Globus pallidus (tissue), 1 donor: Measurements from ENCODE around the gene NUFIP1.
A peak's percentile ranks its signal among the peaks of the same experiment; 100 is the strongest.
"Not testable (repeated sequence)": the region's sequence is repeated elsewhere in the genome, so short reads cannot be mapped to it uniquely, and the experiment has no call there.

Experiments used
- DNase-seq: peaks from one replicate; pipeline ENCODE4 v3.0.0-alpha.2; 2015; ENCODE audit warnings: low spot score

The NUFIP1 gene

DNA sequence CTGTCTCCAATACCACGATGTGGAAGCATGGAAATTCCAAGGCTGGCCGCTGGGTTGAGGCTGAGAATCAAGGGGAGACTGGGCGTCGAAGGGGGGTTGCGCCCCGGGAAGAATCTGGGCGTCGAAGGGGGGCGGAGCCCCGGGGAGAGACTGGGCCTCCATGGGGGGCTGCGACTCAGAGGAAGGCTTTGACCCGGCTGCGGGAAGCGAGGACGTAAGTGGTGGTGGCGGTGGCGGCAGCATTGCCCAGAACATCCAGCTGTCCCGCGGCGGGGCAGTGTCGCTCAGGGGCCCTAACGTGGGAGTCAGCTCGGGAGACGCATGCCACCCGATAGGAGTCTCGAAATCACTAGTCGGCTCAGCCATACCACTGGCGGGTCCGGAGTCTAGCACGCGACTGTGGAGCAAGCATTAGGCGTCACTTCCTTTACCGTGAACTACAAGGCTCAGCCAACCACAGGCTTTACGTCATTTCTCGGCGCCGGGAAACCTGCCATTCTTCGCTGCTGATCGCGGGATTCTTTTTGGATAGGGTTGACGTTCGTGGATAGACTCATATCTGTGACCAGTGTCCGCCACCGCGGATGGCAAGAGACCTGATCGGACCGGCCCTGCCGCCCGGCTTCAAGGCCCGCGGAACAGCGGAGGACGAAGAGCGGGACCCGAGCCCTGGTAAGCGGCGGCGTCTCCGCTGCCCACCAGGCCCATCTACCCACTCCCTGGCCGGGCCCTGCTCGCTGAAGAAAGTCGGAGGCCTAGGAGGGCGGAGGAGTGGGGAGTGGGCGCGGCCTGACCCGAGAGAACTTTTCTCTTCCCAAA, at the start of gene NUFIP1, which contains the start of gene GPALPP1:
Gene NUFIP1, minus strand, starts transcription at position 401 of the 819 bp plus-strand sequence. Its CDS starts 35 bp downstream, at position 366.
Gene GPALPP1, plus strand, starts transcription at position 468 of the 819 bp plus-strand sequence. Its CDS starts 117 bp downstream, at position 585.
- peak; percentile 91 for DNase-seq

DNA sequence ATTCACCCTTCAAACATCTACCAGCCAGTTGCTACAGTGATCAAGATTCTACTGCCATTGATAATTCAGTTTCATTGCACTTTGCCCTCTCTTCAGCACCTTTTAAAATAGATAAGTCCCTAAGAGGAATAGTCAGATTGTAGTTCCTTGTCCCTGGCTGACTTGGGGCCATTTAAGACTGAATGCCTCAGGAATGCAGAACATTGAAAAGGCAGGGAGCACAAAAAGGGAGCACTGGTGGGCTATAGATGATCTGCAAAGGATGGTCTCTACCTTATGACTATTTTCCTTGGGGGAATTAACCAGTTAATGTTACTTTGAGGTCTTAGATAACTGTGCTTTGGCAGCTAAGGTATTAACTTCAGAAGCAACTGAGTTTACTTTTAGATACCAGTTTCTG, 46.9 kb upstream of the NUFIP1 start:
- no peak for DNase-seq

DNA sequence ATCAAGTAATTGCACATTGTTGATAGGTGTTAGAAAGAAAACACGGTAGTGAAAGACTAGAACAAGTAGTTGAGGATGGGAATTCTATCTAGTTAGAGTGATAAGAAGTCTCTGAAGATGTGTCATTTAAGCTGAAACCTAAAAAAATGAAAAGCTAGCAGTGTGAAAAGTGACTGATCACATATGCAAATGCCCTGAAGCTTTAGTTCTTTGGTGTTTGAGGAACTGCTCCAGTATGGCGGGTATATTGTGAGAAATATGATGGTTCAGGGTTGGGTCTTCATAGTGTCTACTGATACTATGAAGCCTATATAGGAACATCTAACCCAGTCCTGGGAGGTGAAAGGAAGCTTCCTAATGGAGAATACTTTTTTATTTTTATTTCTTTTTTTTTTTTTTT, 45.1 kb upstream of the NUFIP1 start:
- no peak for DNase-seq

DNA sequence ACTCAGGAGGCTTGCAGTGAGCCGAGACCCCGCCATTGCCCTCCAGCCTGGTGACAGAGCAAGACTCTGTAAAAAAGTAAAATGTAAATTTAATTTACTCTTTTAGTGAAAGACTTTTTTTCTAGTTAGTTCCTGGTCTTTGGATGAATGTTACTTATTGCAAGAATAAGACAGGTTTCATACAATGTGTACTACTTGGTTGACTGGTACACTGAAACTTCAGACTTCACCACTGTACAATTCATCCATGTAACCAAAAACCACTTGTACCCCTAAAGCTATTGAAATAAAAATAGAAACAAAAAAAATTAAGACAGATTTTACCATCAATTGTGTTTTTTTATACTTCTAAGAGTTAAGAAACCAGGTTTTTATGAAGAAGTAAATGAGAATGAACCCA, 35.6 kb upstream of the NUFIP1 start:
- no peak for DNase-seq

DNA sequence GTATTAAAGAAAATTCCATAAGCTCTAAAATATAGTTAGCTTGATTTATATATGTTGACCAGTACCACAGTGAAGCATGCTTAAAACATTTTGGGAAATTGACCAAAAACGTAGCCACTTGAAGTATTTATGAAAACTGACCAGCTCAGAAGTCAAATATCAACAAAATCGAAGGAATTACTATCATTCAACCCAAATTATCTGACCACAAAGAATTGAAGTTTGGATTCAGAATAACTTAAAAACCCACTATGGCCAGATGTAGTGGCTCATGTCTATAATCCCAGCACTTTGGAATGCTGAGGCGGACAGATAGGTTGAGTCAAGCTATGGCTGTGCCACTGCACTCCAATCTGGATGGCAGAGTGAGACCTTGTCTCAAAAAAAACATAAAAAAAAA, 32.0 kb upstream of the NUFIP1 start:
- DNase-seq, result no peak

DNA sequence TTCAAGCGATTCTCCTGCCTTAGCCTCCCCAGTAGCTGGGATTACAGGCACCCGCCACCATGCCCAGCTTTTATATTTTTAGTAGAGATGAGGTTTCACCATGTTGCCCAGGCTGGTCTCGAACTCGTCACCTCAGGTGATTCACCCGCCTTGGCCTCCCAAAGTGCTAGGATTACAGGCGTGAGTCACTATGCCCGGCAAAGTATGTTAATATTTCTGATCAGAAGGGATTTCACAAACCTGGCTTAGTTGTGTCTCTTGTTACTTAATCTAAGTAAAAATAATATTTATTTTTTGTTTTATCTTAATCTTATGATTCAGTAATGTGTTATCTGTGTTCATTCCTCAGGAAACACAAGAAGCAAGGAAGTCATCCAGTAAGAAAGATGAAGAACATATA, 30.7 kb upstream of the NUFIP1 start:
- DNase-seq, result not testable (repeated sequence)

DNA sequence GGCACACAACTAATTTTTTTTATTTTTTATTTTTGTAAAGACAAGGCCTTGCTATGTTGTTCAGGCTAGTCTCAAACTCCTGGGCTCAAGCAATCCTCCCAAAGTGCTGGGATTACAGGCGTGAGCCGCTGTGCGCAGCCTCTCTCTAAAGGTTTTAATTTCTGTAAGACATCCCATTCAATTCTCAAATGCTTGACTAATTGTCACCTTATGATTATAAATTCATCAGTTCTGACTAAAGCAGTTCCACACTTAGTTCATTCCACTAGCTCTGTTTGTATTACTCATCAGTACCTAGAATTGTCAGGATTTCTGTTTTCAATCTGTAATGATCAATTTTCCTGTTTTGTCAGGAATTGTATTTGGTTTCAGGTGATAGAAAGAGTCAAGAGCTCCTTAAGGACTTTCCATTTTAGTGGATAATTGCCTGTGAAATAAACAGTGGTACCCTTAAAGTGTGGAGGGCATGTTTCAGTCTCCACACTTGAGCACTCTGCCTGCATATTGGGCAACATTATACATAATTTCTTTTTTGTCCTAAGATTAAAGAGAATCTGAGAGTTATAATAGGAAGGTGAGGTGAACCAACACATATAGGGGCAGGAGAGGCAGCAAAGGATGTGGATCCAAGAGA, 27.6 kb upstream of the NUFIP1 start:
- DNase-seq, result no peak

DNA sequence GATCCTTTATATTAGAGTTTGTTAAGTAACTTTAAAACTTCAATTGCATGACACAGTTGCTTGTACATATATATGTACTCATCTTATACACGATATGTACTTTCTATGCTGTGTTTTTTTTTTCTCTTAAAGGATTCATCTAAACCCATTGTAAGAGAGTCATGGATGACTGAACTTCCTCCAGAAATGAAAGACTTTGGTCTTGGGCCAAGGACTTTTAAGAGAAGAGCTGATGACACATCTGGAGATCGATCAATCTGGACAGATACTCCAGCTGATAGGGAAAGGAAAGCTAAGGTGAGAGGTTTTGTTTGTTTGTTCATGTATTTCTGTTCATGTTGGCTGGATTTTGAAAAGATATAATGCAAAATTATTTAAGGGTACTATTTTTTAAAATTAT, 26.0 kb upstream of the NUFIP1 start:
- DNase-seq, result no peak

DNA sequence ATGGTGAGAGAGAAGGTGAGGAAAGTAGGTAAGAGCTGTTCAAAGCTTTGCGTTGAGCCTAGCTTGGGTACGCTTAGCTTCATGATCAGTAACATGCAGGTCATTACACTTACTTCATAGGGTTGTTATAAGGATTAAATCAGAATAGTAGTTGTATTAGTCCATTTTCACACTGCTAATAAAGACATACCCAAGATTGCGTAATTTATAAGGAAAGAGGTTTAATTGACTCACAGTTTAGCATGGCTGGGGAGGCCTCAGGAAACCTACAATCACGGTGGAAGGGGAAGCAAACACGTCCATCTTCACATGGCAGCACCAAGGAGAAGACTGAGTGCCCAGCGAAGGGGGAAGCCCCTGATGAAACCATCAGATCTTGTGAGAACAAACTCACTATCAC, 21.9 kb upstream of the NUFIP1 start:
- DNase-seq, result no peak

DNA sequence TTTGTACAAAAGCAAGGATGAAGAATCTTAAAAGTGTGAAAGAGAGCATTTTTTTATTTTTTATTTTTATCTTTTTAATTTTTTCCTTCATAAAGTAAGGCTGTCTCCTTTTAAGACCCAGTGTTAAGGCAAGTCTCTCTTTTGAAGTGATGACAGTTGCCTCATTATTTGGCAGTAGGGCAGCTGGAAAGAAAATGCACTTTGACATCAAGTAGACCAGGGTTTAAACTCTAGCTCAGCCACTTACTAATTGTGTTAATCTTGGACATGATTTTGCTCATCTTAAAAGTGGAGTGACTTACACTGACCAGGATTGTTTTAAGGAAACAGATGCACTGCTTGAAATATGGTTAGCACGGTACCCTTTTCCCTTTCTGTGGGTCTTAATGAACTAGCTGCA, 18.6 kb upstream of the NUFIP1 start:
- no peak for DNase-seq

DNA sequence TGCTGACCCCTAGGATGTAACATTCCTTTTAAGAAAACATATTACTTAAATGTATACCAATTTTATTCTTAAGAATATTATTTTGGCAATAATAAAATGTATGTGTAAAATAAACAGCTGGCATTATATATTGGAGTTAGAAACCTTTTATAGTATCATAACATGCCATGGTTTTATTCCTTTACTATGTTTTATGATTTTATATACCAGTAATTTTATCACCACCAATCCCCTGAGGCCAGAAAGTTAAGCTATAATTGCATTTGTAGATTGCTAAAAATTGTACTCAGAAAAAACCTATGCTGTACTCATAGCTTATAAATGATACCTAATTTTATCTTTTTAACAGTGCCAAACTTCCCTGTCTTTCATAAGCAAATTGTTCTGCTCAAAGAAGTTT, 18.0 kb upstream of the NUFIP1 start:
- no peak for DNase-seq

DNA sequence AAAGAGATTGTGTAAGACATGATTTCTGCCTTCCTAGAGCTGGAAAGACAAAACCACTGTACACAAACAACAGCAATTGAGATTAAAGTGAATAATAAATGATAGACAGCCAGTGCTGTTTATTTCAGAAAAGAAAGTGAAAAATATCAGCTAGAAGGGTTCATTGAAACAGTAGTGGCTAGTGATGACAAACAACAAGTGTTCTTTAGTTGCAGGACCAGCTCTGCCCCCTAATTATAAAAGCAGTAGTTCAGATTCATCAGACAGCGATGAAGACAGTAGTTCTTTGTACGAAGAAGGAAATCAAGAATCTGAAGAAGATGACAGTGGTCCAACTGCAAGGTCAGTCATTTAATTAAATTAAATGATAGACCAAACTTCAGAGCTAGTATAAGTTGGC, 14.8 kb upstream of the NUFIP1 start:
- DNase-seq, result peak; percentile 29

DNA sequence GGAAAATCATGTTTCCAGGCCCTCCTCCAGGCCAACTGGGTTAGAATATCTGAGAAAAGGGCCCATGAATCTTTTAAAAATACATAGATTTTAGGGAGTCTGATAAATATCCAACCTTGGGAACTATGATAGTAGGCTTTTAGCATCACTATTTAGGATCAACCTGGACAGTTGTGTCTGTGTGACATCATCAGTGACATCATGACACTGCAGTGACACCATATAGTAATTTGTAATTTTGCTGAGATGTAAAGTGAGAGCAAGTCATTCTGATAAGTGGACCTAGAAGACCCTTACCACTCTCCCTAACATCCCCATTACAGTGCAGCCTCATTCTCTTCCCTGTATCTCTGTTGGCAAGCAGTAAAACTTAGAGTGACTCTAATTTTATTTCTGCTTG, 14.1 kb upstream of the NUFIP1 start:
- no peak for DNase-seq

DNA sequence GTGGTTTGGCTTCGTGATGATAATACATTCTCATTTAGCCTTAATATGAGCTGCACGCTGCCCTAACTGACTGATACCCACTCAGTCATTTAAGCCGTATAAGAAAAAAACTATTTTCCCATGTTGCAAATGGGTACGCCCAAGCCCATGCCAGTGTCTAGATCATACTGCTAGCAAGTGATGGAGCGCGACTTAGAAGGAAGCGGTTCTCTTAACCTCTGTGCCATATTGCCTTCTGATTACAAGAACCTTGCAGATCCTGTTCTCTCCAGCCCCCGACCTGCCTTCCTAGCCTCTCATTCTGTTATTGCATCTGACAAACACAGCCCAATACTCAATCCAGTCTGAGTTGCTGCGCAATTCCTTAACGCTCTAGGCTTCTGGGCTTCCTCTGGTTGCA, 670 bp upstream of the NUFIP1 start:
- DNase-seq, result no peak

DNA sequence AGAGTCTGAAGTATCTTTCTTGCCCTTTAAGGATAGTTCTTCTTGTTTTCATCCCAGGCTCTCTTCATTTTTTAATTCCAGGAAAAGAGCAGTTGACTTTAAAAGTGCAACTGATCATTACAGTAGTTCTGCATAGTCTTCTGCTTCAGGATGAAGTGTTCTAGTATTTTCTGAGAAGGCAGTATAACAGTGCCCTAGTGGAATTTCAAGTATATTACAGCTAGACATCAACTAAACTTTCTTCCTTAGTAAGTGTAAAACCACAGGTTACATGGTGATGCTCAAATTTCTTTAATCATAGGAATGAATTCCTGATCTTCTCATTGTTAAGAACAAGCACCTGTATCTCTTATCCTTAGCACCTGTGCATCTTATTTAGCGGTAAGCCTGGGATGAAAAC, 10.9 kb downstream of the NUFIP1 start:
- DNase-seq, result no peak

DNA sequence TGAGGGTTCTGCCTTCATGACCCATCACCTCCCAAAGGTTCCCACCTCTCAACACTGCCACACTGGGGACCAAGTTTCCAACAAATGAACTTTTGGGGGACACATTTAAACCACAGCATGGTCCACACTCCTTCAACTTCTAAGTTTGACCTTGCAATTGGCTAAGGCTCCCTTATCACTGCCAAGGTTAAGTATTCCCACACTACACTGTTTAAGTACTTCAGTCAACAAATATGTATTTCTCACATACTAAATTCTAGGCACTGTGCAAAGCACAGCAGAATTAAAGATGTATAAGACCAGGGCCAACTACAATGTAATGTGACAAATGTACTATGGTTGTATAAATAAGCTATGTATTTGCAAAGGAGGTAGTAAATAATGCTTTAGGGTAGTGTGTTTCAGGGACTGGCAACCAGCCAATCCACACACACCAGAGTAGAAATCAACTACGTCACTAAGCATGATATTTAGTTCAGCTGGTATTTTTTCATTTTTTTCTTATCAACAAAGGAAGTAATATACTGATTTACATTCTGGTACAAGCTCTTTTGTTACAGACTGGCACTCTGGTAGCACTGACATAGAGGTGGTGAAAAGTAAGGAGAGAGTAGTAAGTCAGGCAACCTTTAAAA, 12.2 kb downstream of the NUFIP1 start:
- DNase-seq, result no peak

DNA sequence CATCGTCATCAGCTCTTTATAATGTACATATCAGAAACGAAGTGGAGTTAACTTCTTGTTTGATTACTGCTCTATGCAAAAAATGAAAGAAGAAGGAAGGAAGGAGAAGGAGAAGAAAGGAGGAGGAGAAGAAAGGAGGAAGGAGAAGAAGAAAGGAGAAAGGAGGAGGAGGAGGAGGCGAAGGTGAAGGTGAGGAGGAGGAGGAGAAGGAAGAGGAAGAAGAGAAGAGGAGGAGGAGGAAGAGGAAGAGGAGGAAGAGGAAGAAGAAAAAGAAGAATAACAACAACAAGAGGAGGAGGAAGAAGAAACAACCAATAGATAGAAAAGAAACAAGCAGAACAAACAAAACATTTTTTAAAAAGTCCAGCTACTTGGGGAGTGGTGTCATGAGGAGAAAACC, 13.1 kb downstream of the NUFIP1 start:
- DNase-seq, result no peak

DNA sequence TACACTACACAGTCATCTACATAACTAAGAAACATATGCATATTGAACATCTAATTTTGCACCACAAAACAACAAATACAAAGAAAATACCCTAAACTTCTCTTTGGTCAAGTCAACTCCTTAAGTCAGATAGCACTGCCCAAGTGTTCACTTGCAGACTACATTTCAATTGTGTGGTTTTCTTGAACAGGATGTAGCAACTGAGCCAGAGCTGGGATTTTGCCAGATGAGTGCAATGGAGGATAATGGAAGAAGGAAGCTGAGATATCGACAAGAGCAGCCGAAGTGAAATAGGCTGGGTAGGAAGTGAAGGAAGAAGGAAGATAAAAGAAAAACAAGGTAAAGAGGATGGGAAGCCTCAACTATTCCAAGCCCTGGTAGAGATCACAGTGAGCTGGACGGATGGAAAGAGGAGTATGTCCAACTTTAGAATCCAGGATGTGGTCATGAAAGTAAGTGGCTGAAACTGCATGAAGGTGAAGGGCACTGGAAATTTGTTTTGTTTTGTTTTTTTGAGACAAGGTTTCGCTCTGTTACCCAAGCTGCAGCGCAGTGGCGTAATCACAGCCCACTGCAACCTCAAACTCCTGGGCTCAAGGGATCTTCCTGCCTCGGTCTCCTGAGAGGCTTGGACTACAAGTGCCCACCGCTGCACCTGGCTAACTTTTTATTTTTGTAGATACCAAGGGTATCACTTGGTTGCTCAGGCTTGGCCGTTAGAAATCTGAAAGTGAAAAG, 15.0 kb downstream of the NUFIP1 start:
- no peak for DNase-seq

DNA sequence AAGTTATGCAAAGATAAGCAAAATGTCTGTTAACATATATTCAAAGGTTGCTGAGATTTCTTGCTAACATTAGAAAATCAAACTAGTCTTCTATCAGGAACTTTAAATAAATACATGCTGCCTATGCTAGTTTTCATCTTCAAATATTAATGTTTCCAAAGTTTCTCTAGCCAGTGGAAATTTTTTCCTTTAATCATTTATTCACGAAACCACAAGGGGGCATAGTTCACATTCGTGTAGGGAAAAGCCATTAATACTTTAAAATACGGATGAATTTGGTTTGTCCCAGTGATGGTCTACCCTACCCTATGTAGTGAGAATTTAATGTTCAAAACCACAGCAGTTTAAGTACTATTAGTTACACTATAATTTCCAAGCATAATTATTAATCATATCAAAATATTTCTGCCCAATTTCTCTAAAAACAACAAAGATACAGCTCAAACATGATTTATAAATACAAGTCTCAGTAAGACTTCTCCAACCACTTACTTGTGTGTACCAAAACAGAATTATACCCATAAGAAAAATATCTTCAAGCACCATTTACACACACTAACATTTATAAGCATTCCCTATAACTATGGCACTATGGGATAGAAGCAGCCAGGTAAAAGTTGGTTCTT, 16.2 kb downstream of the NUFIP1 start:
- DNase-seq, result peak; percentile 43

DNA sequence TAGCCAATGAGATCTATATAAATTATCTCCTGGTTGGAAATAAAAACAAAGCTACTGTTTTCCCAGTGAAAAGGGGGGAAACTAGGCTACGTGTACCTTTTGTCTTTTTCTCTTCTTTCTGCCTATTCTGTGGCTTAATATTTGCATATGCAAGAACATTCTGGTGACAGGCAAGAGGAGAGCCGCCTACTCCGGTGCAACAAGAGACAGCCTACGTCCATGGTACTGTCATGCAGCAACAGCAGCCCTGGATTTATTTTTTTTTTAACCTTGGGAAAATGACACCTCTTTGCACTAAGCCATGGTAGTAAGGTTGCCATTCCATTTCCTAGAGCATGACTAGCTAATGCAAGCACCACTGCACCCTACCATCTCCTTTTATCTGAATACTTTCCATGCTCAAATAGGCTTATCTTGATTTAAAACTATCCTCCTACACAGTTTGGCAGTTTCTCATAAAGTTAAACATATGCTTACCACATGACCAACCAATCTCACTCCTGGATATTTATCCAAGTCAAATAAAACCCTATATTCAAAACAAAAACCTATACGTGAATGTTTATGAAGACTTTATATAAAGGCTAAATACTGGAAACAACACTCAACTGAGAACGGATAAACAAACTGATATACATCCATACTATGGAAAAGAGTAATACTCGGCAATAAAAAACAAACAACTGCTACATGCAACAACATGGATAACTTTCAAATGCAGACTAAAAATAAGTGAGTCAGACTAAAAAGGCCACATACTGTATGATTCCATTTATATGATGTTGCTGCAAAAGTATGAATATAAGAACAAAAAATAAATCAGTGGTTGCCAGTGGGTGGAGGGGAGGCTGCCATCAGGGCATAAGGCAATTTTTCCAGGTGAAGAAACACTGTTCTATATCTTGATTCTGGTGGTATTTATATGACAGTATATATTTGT, 17.3 kb downstream of the NUFIP1 start:
- DNase-seq, result no peak
